ENCODE measurements around the gene KRT6C.
"Not testable (repeated sequence)": the region's sequence is repeated elsewhere in the genome, so short reads cannot be mapped to it uniquely, and the experiment has no call there.

Gene KRT6C

GRCh38 chr12:52473768-52474167, at the start of gene KRT6C:
TSS of gene KRT6C (minus strand) at chr12:52473805. CDS start at chr12:52473737, 68 bp downstream.
- DNase-seq = no peak

- DNase-seq = no peak
Measured at GRCh38 chr12:52522346-52523011, 48.9 kb upstream of the KRT6C start.

GRCh38 chr12:52521568-52522266, 48.1 kb upstream of the KRT6C start:
- DNase-seq = no peak

DNA sequence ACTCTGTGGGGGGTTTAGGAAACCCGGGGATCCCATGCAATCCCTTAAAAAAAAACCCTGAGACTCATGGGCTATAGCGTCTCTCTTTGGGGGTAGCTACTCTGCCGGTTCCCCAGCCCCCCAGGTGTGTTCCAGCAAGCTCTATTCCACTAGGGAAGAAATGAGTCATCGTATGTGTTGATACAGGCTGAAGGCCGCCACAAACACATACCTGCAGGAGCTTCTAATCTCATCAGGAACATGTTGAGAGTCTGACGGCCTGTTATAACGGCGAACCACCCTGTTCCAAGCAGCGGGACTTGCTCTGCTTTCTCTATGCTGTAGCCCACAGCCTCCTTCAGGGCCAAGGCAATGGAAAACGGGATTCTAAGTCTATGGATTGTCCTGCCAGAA, 47.6 kb upstream of the KRT6C start:
- DNase-seq = no peak

- no peak for DNase-seq
Measured at GRCh38 chr12:52519826-52520662, 46.4 kb upstream of the KRT6C start, which contains the start of gene KRT5. TSS of gene KRT5 (minus strand) at chr12:52520394. CDS start at chr12:52520296, 98 bp downstream.

GRCh38 chr12:52519387-52519703, 45.7 kb upstream of the KRT6C start:
- DNase-seq = no peak

GRCh38 chr12:52518574-52519386, 45.2 kb upstream of the KRT6C start:
- DNase-seq = no peak

DNA sequence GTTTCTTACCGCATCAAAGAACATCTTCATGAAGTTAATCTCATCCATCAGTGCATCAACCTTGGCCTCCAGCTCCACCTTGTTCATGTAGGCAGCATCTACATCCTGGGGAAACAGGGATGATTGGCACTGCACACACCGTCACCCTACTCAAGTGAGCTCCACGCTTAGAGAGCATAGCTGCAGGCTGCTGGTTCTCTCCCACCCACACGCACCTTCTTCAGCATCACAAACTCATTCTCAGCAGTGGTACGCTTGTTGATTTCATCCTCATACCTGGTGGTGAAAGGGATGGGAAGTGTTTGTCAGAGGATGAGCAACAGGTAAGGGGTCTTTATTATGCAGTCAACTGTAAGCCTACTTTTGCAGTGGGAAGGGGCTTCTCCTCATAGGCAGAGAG, 44.3 kb upstream of the KRT6C start:
- no peak for DNase-seq

- no peak for DNase-seq
Measured at GRCh38 chr12:52517005-52517835, 43.6 kb upstream of the KRT6C start.

- no peak for DNase-seq
Measured at GRCh38 chr12:52515927-52516831, 42.6 kb upstream of the KRT6C start.

DNA sequence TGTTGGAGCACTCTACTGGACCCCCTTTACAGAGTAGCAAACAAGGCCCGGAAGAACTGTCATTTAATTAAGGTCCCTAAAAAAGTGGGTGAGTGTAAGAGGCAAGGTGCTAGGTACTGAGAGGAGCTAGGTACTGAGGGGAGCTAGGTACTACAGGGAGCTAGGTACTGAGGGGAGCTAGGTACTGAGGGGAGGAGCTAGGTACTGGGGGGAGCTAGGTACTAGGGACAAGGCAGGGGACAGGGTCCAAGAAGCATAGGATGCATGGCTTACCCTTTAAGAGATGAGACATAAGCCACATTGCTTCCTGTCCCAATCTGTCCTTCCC, 41.7 kb upstream of the KRT6C start:
- DNase-seq = no peak

- DNase-seq = no peak
Measured at GRCh38 chr12:52514471-52515318, 41.1 kb upstream of the KRT6C start.

GRCh38 chr12:52513736-52514135, 40.1 kb upstream of the KRT6C start:
- no peak for DNase-seq

GRCh38 chr12:52508211-52508610, 34.6 kb upstream of the KRT6C start:
- no peak for DNase-seq

DNA sequence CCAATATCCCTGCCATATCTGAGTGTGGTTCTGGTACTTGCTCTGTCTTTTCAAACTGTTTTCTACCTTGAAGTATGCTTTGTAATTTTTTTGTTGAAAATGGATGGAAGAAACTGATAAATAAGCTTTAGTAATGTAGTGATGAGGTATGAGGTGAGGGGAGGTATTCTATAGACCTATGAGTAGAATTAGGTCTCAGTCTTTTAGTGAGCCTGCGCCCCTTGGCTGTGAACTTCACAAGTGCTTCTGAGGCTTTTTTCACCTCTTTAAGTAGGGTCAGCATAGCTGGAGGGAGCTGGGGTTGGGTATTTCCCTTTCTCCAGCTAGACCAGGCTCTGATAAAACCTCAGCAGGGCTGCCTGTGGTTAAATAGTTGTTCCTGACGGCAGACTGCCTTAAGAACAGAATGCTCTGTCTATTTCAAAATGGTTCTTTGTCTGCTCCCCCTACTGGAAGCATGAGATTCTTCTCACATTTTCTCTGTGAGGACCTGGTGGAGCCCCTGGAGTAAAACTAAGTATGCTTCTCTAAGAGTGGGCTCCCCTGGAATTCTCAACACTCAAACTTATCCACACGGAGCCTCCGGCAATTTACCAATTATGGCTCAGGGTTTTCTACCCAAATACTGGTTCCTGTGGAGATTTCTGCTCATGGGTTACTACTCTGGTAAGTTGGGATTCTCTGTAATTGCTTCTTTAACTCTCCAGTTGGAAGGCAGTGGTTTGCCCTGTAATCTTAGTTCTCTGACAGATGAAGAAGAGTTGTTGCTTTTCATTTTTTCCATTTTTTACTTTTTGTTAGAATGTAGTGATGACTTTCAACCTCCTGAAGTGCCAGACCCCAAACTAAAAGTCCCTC, 33.5 kb upstream of the KRT6C start:
- DNase-seq = no peak

DNA sequence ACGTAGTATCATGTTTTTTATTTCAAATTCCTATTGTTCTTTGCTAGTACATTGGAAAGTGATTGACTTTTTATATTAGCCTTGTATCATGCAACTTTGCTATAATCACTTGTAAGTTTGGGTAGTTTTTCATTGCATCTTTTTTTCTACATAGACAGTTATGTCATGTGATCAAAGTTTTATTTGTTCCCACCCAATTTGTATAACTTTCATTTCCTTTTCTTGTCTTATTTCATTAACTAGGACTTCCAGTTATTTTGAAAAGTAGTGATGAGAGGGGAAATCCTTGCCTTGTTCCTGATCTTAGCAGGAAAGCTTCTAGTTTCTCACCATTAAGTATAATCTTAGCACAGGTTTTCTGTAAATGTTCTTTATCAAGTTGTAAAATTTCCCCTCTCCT, 29.3 kb upstream of the KRT6C start:
- no peak for DNase-seq

GRCh38 chr12:52501490-52501889, 27.9 kb upstream of the KRT6C start:
- no peak for DNase-seq

- DNase-seq = not testable (repeated sequence)
Measured at GRCh38 chr12:52500574-52500973, 27.0 kb upstream of the KRT6C start.
